NCI-H2171 treated with DMSO at 0.1 percent for 48 hours (cell line): ENCODE measurements around the gene MMRN2.
"Not testable (repeated sequence)": the region's sequence is repeated elsewhere in the genome, so short reads cannot be mapped to it uniquely, and the experiment has no call there.

Source experiments
- DNase-seq: peaks from one replicate; lab custom pipeline; 2025; lab: John Stamatoyannopoulos, UW

MMRN2 gene

GRCh38 chr10:86956195-86956847, 1.1 kb downstream of the MMRN2 start:
- no peak for DNase-seq

- no peak for DNase-seq
These were observed 1.8 kb downstream of the MMRN2 start for GRCh38 chr10:86955501-86956194.

- DNase-seq = no peak
These were observed 2.5 kb downstream of the MMRN2 start for GRCh38 chr10:86954681-86955500.

GRCh38 chr10:86953747-86954680, 3.4 kb downstream of the MMRN2 start:
- DNase-seq = no peak

GRCh38 chr10:86952697-86953096, 4.7 kb downstream of the MMRN2 start:
- DNase-seq = not testable (repeated sequence)

- no peak for DNase-seq
These were observed 5.3 kb downstream of the MMRN2 start for GRCh38 chr10:86952106-86952505.

- no peak for DNase-seq
These were observed 6.1 kb downstream of the MMRN2 start for GRCh38 chr10:86951184-86951761.

- DNase-seq = no peak
These were observed 7.1 kb downstream of the MMRN2 start for GRCh38 chr10:86950349-86950748.

GRCh38 chr10:86947806-86948205, 9.6 kb downstream of the MMRN2 start:
- not testable (repeated sequence) for DNase-seq

GRCh38 chr10:86946213-86947155, 10.9 kb downstream of the MMRN2 start:
- no peak for DNase-seq

GRCh38 chr10:86945361-86946212, 11.8 kb downstream of the MMRN2 start:
- no peak for DNase-seq

- DNase-seq = no peak
These were observed 12.5 kb downstream of the MMRN2 start for GRCh38 chr10:86944907-86945306.

GRCh38 chr10:86944471-86944870, 12.9 kb downstream of the MMRN2 start:
- no peak for DNase-seq

GRCh38 chr10:86944031-86944419, 13.4 kb downstream of the MMRN2 start:
- DNase-seq = no peak

- DNase-seq = no peak
These were observed 13.9 kb downstream of the MMRN2 start for GRCh38 chr10:86943316-86944030.

- no peak for DNase-seq
These were observed 14.7 kb downstream of the MMRN2 start for GRCh38 chr10:86942441-86943315.

- no peak for DNase-seq
These were observed 15.4 kb downstream of the MMRN2 start for GRCh38 chr10:86941991-86942421.

- DNase-seq = no peak
These were observed 16.0 kb downstream of the MMRN2 start for GRCh38 chr10:86941426-86941825.
